ENCODE measurements around the gene RIC3. TPM values are rescaled to one million over a fixed set of nuclear protein-coding genes. Genes with fewer than 3 reads are reported as not detected.

The RIC3 gene
- total RNA-seq, 1 donor from 2014 or later, result 12.9 TPM

- peaks cover 8% of the 10 kb centered on the region for H3K27me3 ChIP-seq
- TF ChIP-seq, protein P1, sequence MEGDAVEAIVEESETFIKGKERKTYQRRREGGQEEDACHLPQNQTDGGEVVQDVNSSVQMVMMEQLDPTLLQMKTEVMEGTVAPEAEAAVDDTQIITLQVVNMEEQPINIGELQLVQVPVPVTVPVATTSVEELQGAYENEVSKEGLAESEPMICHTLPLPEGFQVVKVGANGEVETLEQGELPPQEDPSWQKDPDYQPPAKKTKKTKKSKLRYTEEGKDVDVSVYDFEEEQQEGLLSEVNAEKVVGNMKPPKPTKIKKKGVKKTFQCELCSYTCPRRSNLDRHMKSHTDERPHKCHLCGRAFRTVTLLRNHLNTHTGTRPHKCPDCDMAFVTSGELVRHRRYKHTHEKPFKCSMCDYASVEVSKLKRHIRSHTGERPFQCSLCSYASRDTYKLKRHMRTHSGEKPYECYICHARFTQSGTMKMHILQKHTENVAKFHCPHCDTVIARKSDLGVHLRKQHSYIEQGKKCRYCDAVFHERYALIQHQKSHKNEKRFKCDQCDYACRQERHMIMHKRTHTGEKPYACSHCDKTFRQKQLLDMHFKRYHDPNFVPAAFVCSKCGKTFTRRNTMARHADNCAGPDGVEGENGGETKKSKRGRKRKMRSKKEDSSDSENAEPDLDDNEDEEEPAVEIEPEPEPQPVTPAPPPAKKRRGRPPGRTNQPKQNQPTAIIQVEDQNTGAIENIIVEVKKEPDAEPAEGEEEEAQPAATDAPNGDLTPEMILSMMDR (IDR thresholded peaks at IDR 0.05), result no peak
Observed at GRCh38 chr11:8204025-8204424, 35.2 kb upstream of the RIC3 start.

GRCh38 chr11:8203414-8203715, 34.5 kb upstream of the RIC3 start:
- TF ChIP-seq, protein P1 (IDR thresholded peaks at IDR 0.05), result no peak
- H3K36me3 ChIP-seq, result no peaks in the 10 kb centered on the region
- no peak for ATAC-seq
- DNase-seq, result no peak
- peaks cover 8% of the 10 kb centered on the region for H3K27me3 ChIP-seq
- peaks cover 11% of the 10 kb centered on the region for H3K4me1 ChIP-seq
- H3K4me3 ChIP-seq, result no peak overlapping the region
- no peak overlapping the region for H3K27ac ChIP-seq
- intact Hi-C loops (cut with DNase I), result no loop called here
- no peaks in the 10 kb centered on the region for H3K9me3 ChIP-seq

More at GRCh38 chr11:8204025-8204424, 35.2 kb upstream of the RIC3 start:
- H3K36me3 ChIP-seq, result no peaks in the 10 kb centered on the region
- H3K4me3 ChIP-seq, result no peak overlapping the region
- H3K9me3 ChIP-seq, result no peaks in the 10 kb centered on the region
- no peak overlapping the region for H3K27ac ChIP-seq
- intact Hi-C loops (cut with DNase I), result no loop called here
- H3K4me1 ChIP-seq, result peaks cover 11% of the 10 kb centered on the region
- ATAC-seq (no peak), DNase-seq (no peak)

- Histone ChIP-seq H3K27me3 (peaks cover 8% of the 10 kb centered on the region), H3K9me3 (no peaks in the 10 kb centered on the region), H3K4me3 (no peak overlapping the region), H3K36me3 (no peaks in the 10 kb centered on the region), H3K4me1 (peaks cover 11% of the 10 kb centered on the region), H3K27ac (no peak overlapping the region)
- intact Hi-C loops (cut with DNase I), result no loop called here
- TF ChIP-seq, protein P1 (IDR thresholded peaks at IDR 0.05), result no peak
- DNase-seq (no peak), ATAC-seq (no peak)
Observed at GRCh38 chr11:8202516-8203413, 33.9 kb upstream of the RIC3 start.

- TF ChIP-seq, protein P1 (IDR thresholded peaks at IDR 0.05), result no peak
- peaks cover 3% of the 10 kb centered on the region for H3K4me1 ChIP-seq
- DNase-seq (no peak), ATAC-seq (peak; percentile 27)
- H3K9me3 ChIP-seq, result no peaks in the 10 kb centered on the region
- no peak overlapping the region for H3K4me3 ChIP-seq
- intact Hi-C loops (cut with DNase I), result no loop called here
- H3K27ac ChIP-seq, result no peak overlapping the region
- no peaks in the 10 kb centered on the region for H3K36me3 ChIP-seq
- H3K27me3 ChIP-seq, result no peaks in the 10 kb centered on the region
Observed at GRCh38 chr11:8201644-8202365, 33.0 kb upstream of the RIC3 start.

DNA sequence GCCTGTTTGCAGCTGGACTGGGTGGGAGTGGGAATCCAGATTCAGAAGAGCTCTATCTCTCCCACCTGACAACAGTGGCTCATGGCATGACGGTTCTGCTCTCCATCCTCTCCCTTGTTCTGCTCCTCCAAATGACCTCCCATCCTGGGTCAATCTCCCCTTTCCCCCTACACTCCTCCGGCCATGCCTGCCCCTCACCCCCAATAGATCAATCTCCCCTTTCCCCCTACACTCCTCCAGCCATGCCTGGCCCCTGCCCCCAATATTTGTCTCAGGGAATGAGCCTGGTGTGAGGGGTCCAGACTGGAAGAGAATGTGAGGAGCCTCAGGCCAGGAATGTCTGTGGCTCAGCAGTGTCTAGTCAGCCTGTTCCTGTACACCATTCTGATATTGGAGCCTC, 30.9 kb upstream of the RIC3 start:
- Histone ChIP-seq H3K36me3 (no peaks in the 10 kb centered on the region), H3K4me1 (no peaks in the 10 kb centered on the region), H3K9me3 (no peaks in the 10 kb centered on the region), H3K27ac (no peak overlapping the region), H3K27me3 (no peaks in the 10 kb centered on the region), H3K4me3 (no peak overlapping the region)
- TF ChIP-seq, protein P1 (IDR thresholded peaks at IDR 0.05), result no peak
- intact Hi-C loops (cut with DNase I), result no loop called here
- no peak for DNase-seq
- no peak for ATAC-seq
